Keratinocyte (primary cell): ENCODE data around the gene DDX20. TPM values are rescaled to one million over a fixed set of nuclear protein-coding genes. Genes with fewer than 3 reads are reported as not detected.

ENCODE experiments used
- DNase-seq: peaks from one replicate; pipeline ENCODE4 v3.0.0-alpha.2; 2011; ENCODE audit warnings: low read depth, missing footprints, low spot score
- FAIRE-seq: peaks from 2 replicates; lab custom pipeline; 2011; peaks lifted over from hg19 to GRCh38; lab: Jason Lieb, UNC
- H2AFZ ChIP-seq: 2 replicates; pipeline ENCODE4 v1.6.0; 2012; ENCODE audit warnings: low read length, control low read depth, inconsistent platforms; ENCODE audit not compliant: control insufficient read depth
- H3K27ac ChIP-seq: 2 replicates; pipeline ENCODE4 v1.5.1; 2011; ENCODE audit warnings: low read length; ENCODE audit not compliant: control insufficient read depth, insufficient read depth
- H3K27me3 ChIP-seq: 3 replicates; pipeline ENCODE4 v1.6.0; 2011; ENCODE audit warnings: low read length; ENCODE audit not compliant: control insufficient read depth, insufficient read depth; ENCODE audit errors: extremely low read depth
- H3K36me3 ChIP-seq, 2 experiments: 2 replicates in 1 of 2; 3 replicates in 1 of 2; pipeline ENCODE4 v1.5.1; 2011; ENCODE audit warnings: low read length in 2 of 2, mild to moderate bottlenecking in 1 of 2; ENCODE audit not compliant: control insufficient read depth in 2 of 2, insufficient read depth in 2 of 2; ENCODE audit errors: extremely low read depth in 1 of 2
- H3K4me1 ChIP-seq: 3 replicates; pipeline ENCODE4 v1.5.1; 2011; ENCODE audit warnings: low read length; ENCODE audit not compliant: control insufficient read depth, insufficient read depth; ENCODE audit errors: extremely low read depth
- H3K4me2 ChIP-seq: 3 replicates; pipeline ENCODE4 v1.6.0; 2011; ENCODE audit warnings: low read depth, low read length; ENCODE audit not compliant: control insufficient read depth, insufficient read depth; ENCODE audit errors: extremely low read depth
- H3K4me3 ChIP-seq, 3 experiments: fragments of 200-600 bp in 1 of 3; sonication (generic) in 1 of 3; 2 replicates in 2 of 3; 3 replicates in 1 of 3; pipeline ENCODE4 v1.5.1; 2011 to 2016; ENCODE audit warnings: low read length in 3 of 3, mild to moderate bottlenecking in 3 of 3, control low read depth in 2 of 3, inconsistent platforms in 1 of 3, low read depth in 1 of 3, mixed read lengths in 1 of 3, mixed run types in 1 of 3, moderate library complexity in 1 of 3; ENCODE audit not compliant: control insufficient read depth in 2 of 3, insufficient read depth in 2 of 3; ENCODE audit errors: extremely low read depth in 1 of 3
- H3K79me2 ChIP-seq: 2 replicates; pipeline ENCODE4 v1.6.0; 2012; ENCODE audit warnings: low read length; ENCODE audit not compliant: control insufficient read depth, insufficient read depth
- H3K9ac ChIP-seq: 3 replicates; pipeline ENCODE4 v1.6.0; 2011; ENCODE audit warnings: low read length; ENCODE audit not compliant: control insufficient read depth, insufficient read depth; ENCODE audit errors: extremely low read depth
- H3K9me1 ChIP-seq: 3 replicates; pipeline ENCODE4 v1.6.0; 2011; ENCODE audit warnings: low read length; ENCODE audit not compliant: control insufficient read depth, insufficient read depth; ENCODE audit errors: extremely low read depth
- H3K9me3 ChIP-seq: 2 replicates; pipeline ENCODE4 v1.5.1; 2012; ENCODE audit warnings: low read depth, low read length; ENCODE audit not compliant: control insufficient read depth
- H4K20me1 ChIP-seq: 3 replicates; pipeline ENCODE4 v1.6.0; 2011; ENCODE audit warnings: low read length; ENCODE audit not compliant: control insufficient read depth, insufficient read depth; ENCODE audit errors: extremely low read depth
- CTCF ChIP-seq, 3 experiments: IDR thresholded peaks in 1 of 3; conservative IDR thresholded peaks in 1 of 3; optimal IDR thresholded peaks in 1 of 3; 2 replicates in 2 of 3; 3 replicates in 1 of 3; pipeline versions ENCODE3 to v1.5.1; 2011; ENCODE audit warnings: low read length in 3 of 3, mild to moderate bottlenecking in 3 of 3, moderate library complexity in 2 of 3, control low read depth in 1 of 3, inconsistent platforms in 1 of 3; ENCODE audit not compliant: insufficient read depth in 2 of 3; ENCODE audit errors: extremely low read depth in 1 of 3
- EZH2 ChIP-seq: IDR thresholded peaks from one replicate; pipeline ENCODE4 v1.6.1; 2012; ENCODE audit warnings: inconsistent platforms, mild to moderate bottlenecking, low read length, moderate library complexity
- dilution Hi-C: fragments of 300-500 bp; cut with MboI; formaldehyde crosslinking; loops from one replicate; pipeline ENCODE4 v1.7.0; 2020; ENCODE audit warnings: low sequenced_read_pairs; ENCODE audit not compliant: extremely low pct_ligation_motif_present
- polyA plus RNA-seq, 5 experiments: library from polyadenylated mRNA; depleted of rRNA in 3 of 5; stranded (reverse) in 3 of 5; stranded (forward) in 1 of 5; unstranded in 1 of 5; fragments of >200 nt; gene quantifications; 1 replicate in 1 of 5; 2 replicates in 3 of 5; 3 replicates in 1 of 5; pipeline versions ENCODE4 v1.2.1 to v1.2.3, GENCODE V29; 2011 to 2012; ENCODE audit warnings: missing spikeins in 2 of 5, low read depth in 1 of 5, low replicate concordance in 1 of 5

Gene DDX20
- polyA plus RNA-seq, 1 donor (not counting 4 experiments of a cell fraction or from before 2014, with no cell fraction given): 14.8 TPM

GRCh38 chr1:111738436-111739193, 17.1 kb upstream of the DDX20 start:
- Histone ChIP-seq H3K9ac (peak overlapping the region; percentile 83), H3K27me3 (peaks cover 8% of the 10 kb centered on the region), H3K79me2 (no peaks in the 10 kb centered on the region), H3K9me3 (no peaks in the 10 kb centered on the region), H3K4me2 (peak overlapping the region; percentile 94), H2AFZ (peak overlapping the region; percentile 97), H3K9me1 (no peaks in the 10 kb centered on the region), H3K4me1 (peaks cover 25% of the 10 kb centered on the region), H3K36me3 (no peaks in the 10 kb centered on the region), H4K20me1 (no peaks in the 10 kb centered on the region), H3K27ac (peak overlapping the region; percentile 81), H3K4me3 (peak overlapping the region; percentile 61 to 88 (median 82))
- dilution Hi-C loops: no loop called here
- DNase-seq (no peak), FAIRE-seq (no peak)
- TF ChIP-seq CTCF (optimal IDR thresholded peaks at IDR 0.05 in 1 of 3, IDR thresholded peaks at IDR 0.05 in 1 of 3, conservative IDR thresholded peaks at IDR 0.05 in 1 of 3; ENCODE audit: extremely low read depth in 1 of 3, insufficient read depth in 2 of 3, low read length in 3 of 3) (peak in 1 of 3 experiments; percentile 4), EZH2 (no peak)

GRCh38 chr1:111739194-111739924, 16.3 kb upstream of the DDX20 start, which contains the start of gene INKA2:
Gene INKA2, minus strand, starts transcription at chr1:111739395. Its CDS starts 153 bp downstream, at chr1:111739242.
- H3K9ac ChIP-seq: peak within 1 kb of the TSS; percentile 83
- peaks cover 8% of the 10 kb centered on the region for H3K27me3 ChIP-seq
- peak; percentile 45 for DNase-seq
- H3K4me3 ChIP-seq: peak within 1 kb of the TSS; percentile 61 to 88 (median 82)
- TF ChIP-seq EZH2 (no peak), CTCF (optimal IDR thresholded peaks at IDR 0.05 in 1 of 3, IDR thresholded peaks at IDR 0.05 in 1 of 3, conservative IDR thresholded peaks at IDR 0.05 in 1 of 3; ENCODE audit: extremely low read depth in 1 of 3, insufficient read depth in 2 of 3, low read length in 3 of 3) (no peak)
- no peaks in the 10 kb centered on the region for H4K20me1 ChIP-seq
- H3K27ac ChIP-seq: peak within 1 kb of the TSS; percentile 81
- no peaks in the 10 kb centered on the region for H3K9me1 ChIP-seq
- no peaks in the 10 kb centered on the region for H3K9me3 ChIP-seq
- H3K79me2 ChIP-seq: no peaks in the 10 kb centered on the region
- dilution Hi-C loops: no loop called here
- FAIRE-seq: no peak
- H3K36me3 ChIP-seq: no peaks in the 10 kb centered on the region
- H2AFZ ChIP-seq: peak within 1 kb of the TSS; percentile 97
- peaks cover 18% of the 10 kb centered on the region for H3K4me1 ChIP-seq
- H3K4me2 ChIP-seq: peak within 1 kb of the TSS; percentile 94
